Activated T-cell treated with anti-CD3 and anti-CD28 coated beads for 1 hour (primary cell): ENCODE measurements around the gene SPOCK3.
"Not testable (repeated sequence)": the region's sequence is repeated elsewhere in the genome, so short reads cannot be mapped to it uniquely, and the experiment has no call there.

Source experiments
- DNase-seq: peaks from one replicate; pipeline ENCODE4 v3.0.0-alpha.2; 2020; ENCODE audit warnings: low read depth

The SPOCK3 gene

DNA sequence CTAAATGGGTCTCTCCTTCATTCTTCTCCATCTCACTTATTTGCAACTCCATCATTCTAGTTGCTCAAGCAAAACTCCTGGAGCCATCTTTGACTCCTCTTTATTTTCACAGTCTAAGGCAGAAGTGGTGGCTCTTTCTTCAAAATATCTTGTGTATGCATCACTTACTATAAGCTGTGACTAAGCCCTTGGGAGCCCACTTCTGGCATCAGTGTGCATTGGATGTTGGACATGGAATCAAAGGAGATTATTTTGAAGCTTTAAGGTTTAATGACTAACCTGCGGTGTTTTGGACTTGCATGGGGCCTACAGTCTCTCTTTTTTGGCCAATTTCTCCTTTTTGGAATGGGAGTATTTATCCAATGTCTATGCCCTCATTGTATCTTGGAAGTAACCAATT is 276.8 kb downstream of the SPOCK3 start:
- DNase-seq, result no peak

DNA sequence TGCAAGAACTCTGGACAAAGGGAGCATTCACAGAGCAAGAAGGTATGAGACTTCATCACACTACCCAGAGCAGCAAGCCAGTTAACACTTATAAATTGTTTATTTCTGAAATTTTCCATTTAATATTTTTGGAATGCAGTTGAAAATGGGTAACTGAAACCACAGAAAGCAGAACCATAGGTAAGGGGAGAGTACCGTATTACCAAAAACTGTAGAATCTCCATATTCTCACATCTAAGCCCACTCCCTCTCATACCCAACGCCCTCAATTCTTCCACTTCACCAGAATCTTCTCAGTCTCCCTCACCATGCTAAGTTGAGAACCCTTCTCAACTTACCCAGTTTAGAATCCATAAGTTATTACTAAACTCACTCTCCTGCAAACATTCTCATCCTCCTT is 277.8 kb downstream of the SPOCK3 start:
- DNase-seq, result no peak

DNA sequence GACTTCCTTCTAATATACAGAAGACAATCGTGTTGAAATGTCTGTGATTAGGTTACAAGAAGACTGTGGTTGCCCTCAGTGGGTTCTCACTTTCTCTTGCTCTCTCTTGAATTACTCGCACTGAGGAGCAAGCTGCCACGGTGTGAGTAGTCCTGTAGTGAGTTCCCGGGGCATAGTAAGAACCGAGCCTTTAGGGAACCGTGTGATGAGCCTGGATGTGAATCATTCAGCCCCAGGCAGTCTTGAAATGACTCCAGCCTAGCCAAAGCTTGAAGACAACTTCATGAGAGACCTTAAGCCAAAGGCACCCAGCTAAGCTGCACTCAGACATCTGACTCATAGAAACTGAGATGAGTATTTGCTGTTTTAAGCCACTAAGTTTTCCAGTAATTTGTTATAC is 292.7 kb downstream of the SPOCK3 start:
- no peak for DNase-seq

DNA sequence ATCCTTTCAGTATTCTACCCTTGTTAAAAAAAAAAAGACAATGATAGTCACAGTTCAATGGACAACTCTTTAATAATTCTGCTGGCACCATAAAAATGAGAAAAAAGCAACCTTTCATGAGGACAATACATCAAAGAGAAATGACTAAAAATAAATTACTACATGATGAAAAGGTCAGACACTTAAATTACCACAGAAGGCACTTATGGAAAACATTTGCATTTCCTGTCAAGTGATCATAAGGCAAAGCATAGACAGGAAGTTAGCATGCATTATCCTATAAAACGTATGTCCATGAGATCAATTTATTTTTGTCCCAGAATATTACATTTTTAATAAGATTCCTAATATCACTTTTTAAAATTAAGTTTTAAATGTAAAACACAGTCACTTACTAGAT is 303.8 kb downstream of the SPOCK3 start:
- no peak for DNase-seq

DNA sequence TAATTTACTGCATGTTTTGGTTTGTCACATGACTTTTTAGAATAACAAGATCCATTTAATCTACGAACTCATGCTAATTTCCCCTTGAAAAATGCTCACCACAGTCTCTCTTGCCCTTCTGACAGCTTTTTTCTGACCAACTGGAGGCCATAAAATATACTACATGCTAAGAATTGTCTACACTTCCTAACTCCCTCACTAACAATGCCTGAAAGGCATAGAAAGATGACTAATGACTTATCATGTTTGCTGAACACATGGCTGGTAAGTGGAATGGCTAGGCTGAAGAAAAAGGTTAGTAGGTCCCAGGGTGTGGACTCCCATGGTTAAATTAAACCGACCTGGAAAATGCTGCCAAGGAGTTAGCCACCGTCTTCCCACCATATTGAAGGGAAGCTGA is 309.9 kb downstream of the SPOCK3 start:
- DNase-seq, result no peak

DNA sequence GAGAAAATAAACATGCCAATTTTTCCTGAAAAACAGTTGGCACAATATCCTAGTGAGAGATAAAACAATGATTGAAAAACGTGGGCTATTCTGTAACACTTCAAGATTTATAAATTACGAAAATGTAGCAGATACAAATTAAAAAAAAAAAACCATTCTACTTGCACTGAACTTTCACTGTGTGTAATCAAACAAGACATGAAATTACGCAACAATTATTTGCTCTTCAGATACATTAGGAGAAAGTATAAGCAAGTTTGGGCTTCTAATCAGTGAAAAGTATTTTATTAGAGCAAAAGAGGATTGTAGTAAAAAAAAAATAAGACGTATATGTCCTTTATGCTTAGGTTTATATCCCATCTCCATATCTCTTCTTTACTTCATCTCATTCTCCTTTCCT is 320.4 kb downstream of the SPOCK3 start:
- DNase-seq, result no peak

DNA sequence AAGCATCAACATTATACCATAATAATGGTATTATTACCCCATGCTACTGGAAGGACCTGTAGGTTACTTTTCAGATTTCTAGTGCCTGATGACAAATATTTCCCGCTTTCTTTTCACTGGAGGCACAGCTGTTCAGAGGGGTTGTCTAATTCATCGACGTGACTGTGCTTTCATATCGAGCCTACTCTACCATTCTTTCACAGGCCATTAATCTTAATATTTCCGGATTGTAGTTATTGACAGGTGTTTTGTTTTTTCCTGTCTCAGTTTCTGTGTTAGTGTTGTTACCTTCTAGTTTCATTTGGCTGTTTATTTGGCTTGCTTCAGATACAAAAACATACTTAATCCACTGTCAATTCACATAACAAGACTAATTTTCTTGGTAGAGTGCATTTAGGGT is 330.9 kb downstream of the SPOCK3 start:
- DNase-seq, result no peak

DNA sequence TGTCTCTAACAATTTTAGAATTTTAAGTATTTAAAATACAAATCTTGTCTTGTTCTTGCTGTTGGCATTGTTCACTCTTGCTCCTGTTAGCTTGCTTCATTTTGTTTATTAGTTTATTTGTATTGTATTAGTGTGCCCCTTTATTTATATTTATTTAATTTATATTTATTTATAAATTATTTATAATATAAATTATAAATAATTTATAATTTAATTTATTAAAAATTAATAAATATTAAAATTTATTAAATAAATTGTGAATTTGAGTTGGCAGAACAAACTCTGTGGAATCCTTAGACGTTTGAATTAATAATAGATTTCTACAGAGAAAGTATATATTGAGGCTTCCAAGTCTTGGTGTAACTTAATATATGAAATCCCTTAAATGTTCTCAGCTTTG is 331.4 kb downstream of the SPOCK3 start:
- no peak for DNase-seq

DNA sequence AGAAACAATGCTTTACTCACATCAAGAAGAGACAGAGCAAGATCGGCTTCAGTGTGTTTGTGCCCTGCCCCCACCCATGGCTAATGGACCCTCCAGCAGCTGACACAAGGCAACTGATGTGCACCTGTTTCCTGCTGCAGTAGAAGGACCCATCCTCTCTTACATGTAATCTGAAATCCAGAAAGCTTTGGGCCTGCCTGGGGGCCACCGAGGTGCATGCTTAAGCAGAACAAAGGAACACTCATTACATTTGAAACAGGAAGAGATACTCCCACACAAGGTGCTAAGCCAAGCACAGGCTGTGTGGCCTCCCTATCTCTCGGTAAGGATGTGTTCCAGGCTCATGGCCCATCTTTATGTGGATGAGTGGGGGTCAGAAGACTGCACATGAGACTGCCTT is 338.0 kb downstream of the SPOCK3 start:
- DNase-seq, result no peak

DNA sequence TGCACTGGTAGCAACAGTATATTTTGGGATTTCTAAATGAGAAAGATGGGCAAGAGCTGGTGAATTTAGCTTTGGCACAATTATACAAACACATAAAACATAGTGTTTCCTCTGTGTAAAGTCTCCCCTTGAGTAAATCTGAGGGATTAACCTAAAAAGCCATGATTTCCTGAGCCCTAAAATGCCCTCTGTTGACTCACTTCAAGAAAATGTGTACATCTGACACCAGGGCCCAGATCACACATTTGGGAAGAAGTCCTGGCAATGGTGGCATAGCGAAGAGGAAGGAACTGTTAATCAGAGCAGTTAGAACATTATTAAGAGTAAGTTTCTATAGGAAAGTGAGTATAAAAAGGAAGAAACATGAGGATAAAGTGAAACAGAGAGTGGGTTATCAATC is 338.5 kb downstream of the SPOCK3 start:
- no peak for DNase-seq

DNA sequence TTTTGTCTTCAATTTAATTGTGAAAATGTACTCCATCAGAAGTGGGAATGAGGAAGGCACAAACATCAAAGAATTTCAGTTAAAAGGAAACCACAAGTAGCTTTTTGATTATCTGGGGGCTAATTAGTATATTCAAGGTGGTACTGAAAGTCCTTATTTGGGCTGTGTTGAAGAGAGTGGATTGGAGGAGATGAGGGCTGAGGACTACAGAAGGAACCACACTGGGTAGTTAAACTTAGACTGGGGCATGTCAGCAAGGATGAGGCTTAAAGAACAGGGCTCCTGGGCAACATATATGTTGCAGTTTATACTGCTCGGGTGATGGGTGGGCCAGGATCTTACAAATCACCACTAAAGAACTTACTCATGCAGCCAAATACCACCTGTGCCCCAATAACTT is 346.8 kb downstream of the SPOCK3 start:
- DNase-seq, result no peak

DNA sequence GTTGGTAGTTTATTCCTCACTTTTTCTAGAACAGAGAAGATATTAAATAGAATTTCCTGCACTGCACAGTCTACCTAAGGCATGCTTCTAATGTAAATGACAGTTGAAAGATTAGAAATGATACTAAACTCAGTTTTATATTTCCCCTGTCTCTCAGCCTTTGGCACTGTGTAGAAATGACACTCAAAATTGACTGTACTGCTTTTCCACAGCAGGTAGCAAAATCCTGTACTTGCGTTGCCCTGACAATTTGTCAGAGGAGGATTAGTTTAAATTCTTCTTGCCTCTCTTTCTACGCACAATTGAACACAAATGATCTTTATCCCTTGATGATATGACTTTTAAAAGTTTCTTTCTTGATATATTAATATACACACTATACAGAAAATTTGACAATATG is 347.6 kb downstream of the SPOCK3 start:
- no peak for DNase-seq

DNA sequence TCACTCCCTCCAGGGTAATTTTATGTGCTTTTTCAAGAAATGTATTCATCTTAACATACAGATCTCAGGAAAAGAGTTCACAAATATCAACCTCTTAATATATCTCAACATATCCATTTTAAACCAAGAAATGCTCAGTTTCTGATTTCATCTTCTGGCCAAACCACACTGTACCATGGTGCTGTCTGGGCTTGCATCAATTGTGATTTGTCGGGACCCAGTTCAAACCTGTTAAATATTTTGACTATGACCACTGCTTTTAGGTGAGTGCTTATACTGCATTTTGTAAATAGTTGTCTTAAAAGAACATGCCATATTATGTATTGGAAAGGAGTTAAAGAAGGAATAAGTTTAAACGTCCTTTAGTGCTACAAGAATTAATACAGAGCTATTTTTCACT is 352.1 kb downstream of the SPOCK3 start:
- DNase-seq, result no peak

DNA sequence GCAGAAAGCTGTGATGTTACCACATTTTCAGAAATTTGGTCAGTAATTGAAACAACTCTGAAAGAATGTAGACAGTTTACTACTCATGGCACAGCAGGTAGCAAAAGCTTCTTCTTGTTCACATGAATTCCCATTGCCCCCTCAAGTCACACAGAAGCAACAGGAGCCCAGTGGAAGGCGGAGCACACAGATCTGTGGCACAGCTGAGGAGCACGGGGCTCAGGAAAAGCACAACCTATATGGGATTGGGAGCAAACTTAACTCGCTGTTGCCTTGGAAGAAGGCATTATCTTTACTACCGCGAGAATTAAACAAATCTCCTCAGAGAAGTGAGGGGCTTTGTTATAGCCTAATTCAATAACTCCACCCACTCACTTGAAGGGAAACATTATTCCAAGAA is 358.5 kb downstream of the SPOCK3 start:
- DNase-seq, result no peak

DNA sequence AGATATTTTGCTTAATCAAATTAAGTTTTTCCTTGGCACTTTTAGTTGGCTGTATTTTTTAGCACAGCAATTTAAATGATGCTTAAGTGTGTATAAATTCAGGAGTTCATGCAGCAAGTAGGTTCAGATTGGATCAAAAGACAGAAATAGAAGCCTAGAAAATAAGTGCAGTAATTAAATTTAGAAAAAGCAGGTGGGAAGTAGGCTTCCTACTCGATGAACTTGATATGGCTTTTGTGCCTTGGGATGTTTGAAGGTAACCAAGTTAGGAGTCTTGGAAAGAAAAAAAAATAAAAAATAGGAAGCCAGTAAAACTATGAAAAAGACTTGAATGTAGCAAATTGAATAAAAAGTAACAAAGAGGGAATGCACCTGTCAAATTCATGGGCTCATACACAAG is 372.3 kb downstream of the SPOCK3 start:
- DNase-seq, result no peak

DNA sequence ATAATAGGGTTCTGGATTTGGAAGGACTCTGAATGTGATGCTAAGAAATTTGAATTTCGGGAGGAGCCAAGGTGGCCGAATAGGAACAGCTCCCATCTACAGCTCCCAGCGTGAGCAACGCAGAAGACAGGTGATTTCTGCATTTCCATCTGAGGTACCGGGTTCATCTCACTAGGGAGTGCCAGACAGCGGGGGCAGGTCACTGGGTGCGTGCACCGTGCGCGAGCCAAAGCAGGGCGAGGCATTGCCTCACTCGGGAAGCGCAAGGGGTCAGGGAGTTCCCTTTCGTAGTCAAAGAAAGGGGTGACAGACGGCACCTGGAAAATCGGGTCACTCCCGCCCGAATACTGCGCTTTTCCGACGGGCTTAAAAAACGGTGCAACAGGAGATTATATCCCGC is 383.9 kb downstream of the SPOCK3 start:
- DNase-seq, result not testable (repeated sequence)

DNA sequence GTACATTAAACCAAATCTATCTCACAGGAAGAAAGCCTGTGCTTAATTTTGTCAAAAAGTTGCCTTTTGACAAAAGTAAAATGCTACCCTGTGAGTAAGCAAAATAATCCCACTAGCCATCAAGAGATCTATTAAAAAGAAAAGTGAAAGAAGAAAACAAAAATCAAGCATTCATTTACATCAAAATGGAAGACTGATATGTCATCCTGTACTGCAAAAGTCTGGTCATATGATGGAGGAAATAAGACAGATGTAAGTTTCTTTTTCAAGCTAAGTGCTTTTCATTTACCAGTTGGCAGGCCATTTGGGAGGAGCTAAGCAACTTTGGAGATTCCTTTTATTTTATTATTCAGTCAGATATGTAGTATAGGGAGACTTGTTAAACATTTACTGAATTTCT is 387.4 kb downstream of the SPOCK3 start:
- no peak for DNase-seq

DNA sequence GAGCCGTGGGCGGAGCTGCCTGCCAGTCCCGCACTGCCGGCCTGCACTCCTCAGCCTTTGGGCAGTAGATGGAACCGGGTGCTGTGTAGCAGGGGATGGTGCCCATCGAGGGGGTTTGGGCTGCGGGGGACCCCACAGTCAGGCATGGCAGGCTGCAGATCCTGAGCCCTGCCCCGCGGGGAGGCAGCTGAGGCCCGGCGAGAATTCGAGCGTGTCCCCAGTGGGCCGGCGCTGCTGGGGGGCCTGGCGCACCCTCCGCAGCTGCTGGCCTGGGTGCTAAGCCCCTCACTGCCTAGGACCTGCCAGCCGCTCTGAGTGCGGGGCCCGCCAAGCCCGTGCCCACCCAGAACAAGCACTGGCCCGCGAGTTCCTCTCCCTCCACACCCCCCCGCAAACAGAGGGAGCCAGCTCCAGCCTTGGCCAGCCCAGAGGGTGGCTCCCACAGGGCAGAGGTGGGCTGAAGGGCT is 391.5 kb downstream of the SPOCK3 start:
- no peak for DNase-seq

DNA sequence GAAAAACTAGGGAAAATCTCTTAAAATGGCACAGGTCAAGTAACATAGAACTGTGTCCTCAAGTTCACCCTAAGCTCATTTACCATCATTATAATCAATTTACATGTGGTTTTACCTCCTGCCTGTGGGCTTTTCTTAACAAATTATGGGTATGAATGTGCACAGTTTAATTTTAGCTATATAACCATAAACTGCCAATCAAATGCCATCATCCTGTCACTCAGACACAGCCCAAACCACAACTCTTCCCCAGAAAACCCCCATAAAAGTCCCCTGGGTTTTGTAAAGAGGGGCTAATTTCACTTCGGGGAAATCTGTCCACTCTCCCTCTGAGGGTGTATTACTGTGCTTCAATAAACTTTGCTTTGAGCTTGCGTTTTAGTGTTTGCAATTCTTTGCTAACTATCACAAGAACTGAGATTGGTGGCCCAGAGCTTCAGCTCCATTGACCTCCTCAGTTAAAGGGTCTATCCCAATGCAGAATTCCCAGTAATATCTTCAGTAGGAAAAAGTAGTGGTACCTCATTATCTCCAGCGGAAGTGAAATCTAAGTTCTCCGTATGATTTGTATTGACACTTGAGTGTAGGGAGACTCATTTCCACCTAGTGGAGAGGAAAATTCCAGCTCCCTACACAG is 394.6 kb downstream of the SPOCK3 start:
- no peak for DNase-seq

DNA sequence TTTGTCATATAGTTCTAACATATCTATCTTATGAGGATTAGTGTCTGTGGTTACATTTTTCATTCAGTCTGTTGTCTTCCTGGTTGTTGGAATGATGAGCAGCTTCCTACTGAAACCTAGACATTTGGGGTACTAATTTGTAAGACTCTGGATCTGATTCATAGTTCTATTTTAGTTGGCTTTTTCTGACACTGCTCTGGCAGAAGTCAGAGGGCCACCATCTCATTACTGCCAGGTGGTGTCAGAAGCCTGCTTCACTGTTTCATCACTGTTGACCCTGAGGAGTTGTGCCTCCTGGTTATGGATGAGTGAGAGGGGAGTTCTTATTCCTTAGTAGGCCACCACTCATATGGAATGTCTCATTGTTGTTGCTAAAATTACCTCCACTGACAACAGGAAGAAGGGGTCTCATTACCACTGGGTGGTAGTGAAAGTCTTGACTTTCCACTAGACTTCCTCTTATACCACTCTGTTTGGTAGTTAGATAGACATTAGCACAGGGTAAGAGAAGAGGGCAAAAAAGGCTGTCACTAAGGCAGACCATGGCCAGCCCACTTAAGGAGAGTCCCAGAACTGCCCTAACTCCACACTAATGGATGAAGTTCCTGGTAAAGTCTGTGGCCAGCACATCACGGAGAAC is 395.2 kb downstream of the SPOCK3 start:
- no peak for DNase-seq

DNA sequence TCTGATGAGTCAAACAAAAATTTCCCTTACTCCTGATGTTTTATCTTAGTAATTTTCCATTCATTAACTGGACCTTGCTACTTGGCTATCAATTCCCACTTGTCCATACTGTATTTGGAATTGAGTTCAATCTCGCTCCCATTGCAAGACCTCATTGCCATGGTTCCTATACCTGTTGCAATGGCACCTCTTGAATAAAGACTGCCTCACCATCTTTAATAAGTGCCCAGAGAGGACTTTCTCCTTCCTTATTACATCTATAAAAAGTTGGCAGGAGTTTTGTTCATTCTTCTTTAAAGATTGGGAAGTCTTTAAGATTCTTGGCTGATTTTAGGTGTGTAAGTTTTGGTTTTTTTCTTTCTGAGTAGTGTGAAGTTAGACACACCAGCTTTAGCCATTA is 397.4 kb downstream of the SPOCK3 start:
- no peak for DNase-seq

DNA sequence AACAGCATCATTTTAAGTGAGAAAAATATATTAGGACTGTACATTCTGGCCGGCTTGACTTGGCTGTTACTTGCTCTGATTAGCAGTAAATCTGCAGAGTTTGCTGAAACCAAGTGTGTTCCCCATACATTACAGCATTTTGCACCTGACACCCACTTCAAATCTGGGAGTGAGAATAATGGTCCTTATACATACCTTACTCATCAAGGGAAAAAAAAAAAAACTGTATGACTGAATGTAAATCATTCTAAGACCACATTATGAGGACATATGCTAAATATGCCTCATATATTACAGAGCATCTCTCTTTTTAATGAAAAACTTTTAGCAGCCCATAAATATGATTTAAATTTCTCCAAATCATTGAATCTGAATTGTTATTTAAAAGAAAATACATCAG is 406.7 kb downstream of the SPOCK3 start:
- DNase-seq, result no peak

DNA sequence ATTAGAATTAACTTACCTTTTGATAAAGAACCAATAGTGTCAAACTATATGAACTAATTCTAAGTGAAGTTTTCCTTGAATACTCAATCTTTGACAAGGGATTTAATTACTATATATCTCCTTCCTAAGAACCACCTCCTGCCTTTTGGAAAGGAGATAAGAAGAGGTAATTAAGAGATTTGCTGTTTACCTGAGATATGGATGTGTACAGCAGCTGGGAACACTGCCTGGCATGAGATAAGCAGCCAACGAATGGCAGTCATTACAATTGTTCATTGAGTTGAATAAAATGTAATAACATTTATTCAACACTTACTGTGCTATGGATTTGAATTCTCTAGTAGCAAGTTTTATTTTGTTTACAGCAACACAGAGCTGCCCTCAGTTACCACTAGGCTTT is 407.1 kb downstream of the SPOCK3 start:
- no peak for DNase-seq

DNA sequence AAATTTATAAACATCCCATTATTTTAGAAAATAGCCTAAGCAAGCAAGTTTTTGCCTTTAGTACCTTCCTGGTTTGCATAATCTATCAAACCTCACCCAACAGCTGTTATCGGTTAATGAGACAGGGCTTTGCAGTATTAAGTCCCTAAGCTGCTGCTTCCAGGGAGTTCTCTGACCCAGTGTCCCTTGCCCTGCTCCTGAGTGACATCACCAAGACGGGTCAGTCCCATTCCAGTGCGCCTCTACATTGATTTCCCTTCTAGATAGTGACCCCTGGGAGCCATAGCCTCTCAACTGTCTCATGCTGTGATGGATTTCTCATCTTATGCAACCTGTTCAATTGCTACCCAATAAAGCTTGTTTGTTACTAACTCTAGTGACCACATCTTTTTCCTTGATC is 410.4 kb downstream of the SPOCK3 start:
- DNase-seq, result no peak
